Thyroid gland (tissue), 4 donors: Measurements from ENCODE around the gene ZNF830.

Source experiments
- POLR2A ChIP-seq, 2 donors: fragments of 450-650 bp; IDR thresholded peaks; one replicate each; pipeline ENCODE4 v1.6.1; 2017; ENCODE audit warnings: antibody characterized with exemption in 2 of 2, mild to moderate bottlenecking in 2 of 2, moderate library complexity in 1 of 2
- TF ChIP-seq, protein P1 (sequence below), 6 experiments: fragments of 200-600 bp in 3 of 6; fragments of 450-650 bp in 3 of 6; sonication (generic) in 3 of 6; IDR thresholded peaks; one replicate each; pipeline ENCODE4 v1.5.1; 2016 to 2019; ENCODE audit warnings: antibody characterized with exemption in 6 of 6, mild to moderate bottlenecking in 2 of 6, inconsistent platforms in 1 of 6, moderate library complexity in 1 of 6

DNA sequence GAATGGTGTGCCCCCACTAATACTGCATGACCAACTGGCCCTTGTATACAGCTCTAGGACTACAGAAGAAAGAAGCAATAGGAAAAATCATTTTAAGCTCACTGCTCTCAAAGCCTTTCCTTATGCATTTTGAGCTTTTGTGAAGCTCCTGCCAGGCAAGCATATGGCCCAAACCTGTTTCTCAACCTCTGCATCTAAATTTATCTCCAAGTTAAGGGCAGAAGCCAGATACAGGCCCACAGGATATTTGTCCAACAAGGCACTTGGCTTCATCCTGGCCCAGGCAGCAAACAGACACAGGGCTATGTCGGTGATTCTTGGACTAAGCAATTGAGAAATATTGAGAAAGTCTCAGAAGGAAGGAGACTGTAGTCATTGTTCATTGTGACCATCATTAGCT lies 44.0 kb upstream of the ZNF830 start:
- TF ChIP-seq, protein P1, sequence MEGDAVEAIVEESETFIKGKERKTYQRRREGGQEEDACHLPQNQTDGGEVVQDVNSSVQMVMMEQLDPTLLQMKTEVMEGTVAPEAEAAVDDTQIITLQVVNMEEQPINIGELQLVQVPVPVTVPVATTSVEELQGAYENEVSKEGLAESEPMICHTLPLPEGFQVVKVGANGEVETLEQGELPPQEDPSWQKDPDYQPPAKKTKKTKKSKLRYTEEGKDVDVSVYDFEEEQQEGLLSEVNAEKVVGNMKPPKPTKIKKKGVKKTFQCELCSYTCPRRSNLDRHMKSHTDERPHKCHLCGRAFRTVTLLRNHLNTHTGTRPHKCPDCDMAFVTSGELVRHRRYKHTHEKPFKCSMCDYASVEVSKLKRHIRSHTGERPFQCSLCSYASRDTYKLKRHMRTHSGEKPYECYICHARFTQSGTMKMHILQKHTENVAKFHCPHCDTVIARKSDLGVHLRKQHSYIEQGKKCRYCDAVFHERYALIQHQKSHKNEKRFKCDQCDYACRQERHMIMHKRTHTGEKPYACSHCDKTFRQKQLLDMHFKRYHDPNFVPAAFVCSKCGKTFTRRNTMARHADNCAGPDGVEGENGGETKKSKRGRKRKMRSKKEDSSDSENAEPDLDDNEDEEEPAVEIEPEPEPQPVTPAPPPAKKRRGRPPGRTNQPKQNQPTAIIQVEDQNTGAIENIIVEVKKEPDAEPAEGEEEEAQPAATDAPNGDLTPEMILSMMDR (IDR thresholded peaks at IDR 0.05), result no peak
- no peak for TF ChIP-seq POLR2A (IDR thresholded peaks at IDR 0.05)
